ENCODE measurements around the gene GOLGA6D.
"Not testable (repeated sequence)": the region's sequence is repeated elsewhere in the genome, so short reads cannot be mapped to it uniquely, and the experiment has no call there.

Gene GOLGA6D

GRCh38 chr15:75335313-75335704, 52.7 kb downstream of the GOLGA6D start:
- DNase-seq = no peak

GRCh38 chr15:75335705-75336355, 53.2 kb downstream of the GOLGA6D start, which contains the start of gene COMMD4:
COMMD4 (plus strand) TSS chr15:75336063; CDS start chr15:75336090, 27 bp downstream.
- DNase-seq = peak; percentile 91

GRCh38 chr15:75338661-75339240, 56.1 kb downstream of the GOLGA6D start:
- DNase-seq = no peak

GRCh38 chr15:75339531-75340240, 57.1 kb downstream of the GOLGA6D start:
- DNase-seq = no peak

- no peak for DNase-seq
Observed at GRCh38 chr15:75342221-75342620, 59.6 kb downstream of the GOLGA6D start.

- not testable (repeated sequence) for DNase-seq
Observed at GRCh38 chr15:75343953-75344352, 61.3 kb downstream of the GOLGA6D start.

Data from activated CD4-positive, alpha-beta T cell treated with anti-CD3 and anti-CD28 coated beads, Interleukin-2, amount 50 U/mL, for 16 hours (primary cell).